Prostate gland (tissue), 2 donors: ENCODE data around the gene PIGM. TPM values are rescaled to one million over a fixed set of nuclear protein-coding genes. Genes with fewer than 3 reads are reported as not detected.

Source experiments
- DNase-seq: peaks from one replicate; pipeline ENCODE4 v3.0.0-alpha.2; 2019; ENCODE audit warnings: low spot score
- H3K27ac ChIP-seq, 2 donors: fragments of 200-600 bp; sonication (generic); 2 replicates each; pipeline ENCODE4 v1.5.1; 2017 to 2019
- H3K27me3 ChIP-seq: fragments of 200-600 bp; sonication (generic); replicated peaks from 2 replicates; pipeline ENCODE4 v1.5.1; 2019; ENCODE audit not compliant: insufficient read depth
- H3K36me3 ChIP-seq, 2 donors: fragments of 200-600 bp; sonication (generic); 1 replicate in 1 of 2; 2 replicates in 1 of 2; pipeline versions ENCODE4 v1.5.1 to v1.8.1; 2017 to 2019
- H3K4me1 ChIP-seq: fragments of 200-600 bp; sonication (generic); replicated peaks from 2 replicates; pipeline ENCODE4 v1.5.1; 2019
- H3K4me3 ChIP-seq, 2 donors: fragments of 200-600 bp; sonication (generic); 2 replicates each; pipeline ENCODE4 v1.5.1; 2017 to 2019
- H3K9me3 ChIP-seq: fragments of 200-600 bp; sonication (generic); 2 replicates; pipeline ENCODE4 v1.5.1; 2017
- CTCF ChIP-seq, 4 experiments: fragments of 200-600 bp in 2 of 4; fragments of 450-650 bp in 2 of 4; sonication (generic) in 2 of 4; IDR thresholded peaks; 1 replicate in 3 of 4; 2 replicates in 1 of 4; pipeline ENCODE4 v1.5.1; 2016 to 2019; ENCODE audit warnings: antibody characterized with exemption in 4 of 4, mild to moderate bottlenecking in 2 of 4, moderate library complexity in 2 of 4
- POLR2A ChIP-seq: fragments of 450-650 bp; IDR thresholded peaks from one replicate; pipeline ENCODE4 v1.6.1; 2016; ENCODE audit warnings: antibody characterized with exemption, mild to moderate bottlenecking
- POLR2AphosphoS5 ChIP-seq: sonication (generic); formaldehyde crosslinking; IDR thresholded peaks from one replicate; pipeline ENCODE4 v1.6.1; 2017; ENCODE audit warnings: antibody characterized with exemption
- WGBS: methylation state at CpG from one replicate; pipeline ENCODE4 v1.1.5; 2018; 5-methylcytosine and 5-hydroxymethylcytosine counted together
- intact Hi-C: fragments of 100-400 bp; cut with DNase I; formaldehyde crosslinking; loops from one replicate; pipeline ENCODE4 v1.14.2; 2022
- total RNA-seq, 2 donors: library from RNA; depleted of rRNA; stranded (reverse); fragments of >200 nt; gene quantifications; one replicate each; pipeline ENCODE4 v1.1.0, GENCODE V29; 2016

Gene PIGM
- total RNA-seq, 2 donors from 2014 or later = 5.9 to 8.4 TPM

- no peak for DNase-seq
- H3K4me3 ChIP-seq = no peak overlapping the region
- TF ChIP-seq POLR2AphosphoS5 (no peak), POLR2A (no peak), CTCF (IDR thresholded peaks at IDR 0.05) (no peak)
- intact Hi-C loops = no loop called here
- no peaks in the 10 kb centered on the region for H3K36me3 ChIP-seq
- H3K4me1 ChIP-seq = no peaks in the 10 kb centered on the region
- WGBS = 63% methylated on average over 1 of the region's 1 CpG
- no peaks in the 10 kb centered on the region for H3K9me3 ChIP-seq
- no peak overlapping the region for H3K27ac ChIP-seq
- H3K27me3 ChIP-seq = no peaks in the 10 kb centered on the region
Observed at GRCh38 chr1:160018900-160019299, 12.9 kb downstream of the PIGM start.

- Histone ChIP-seq H3K27me3 (no peaks in the 10 kb centered on the region), H3K4me3 (no peak overlapping the region), H3K4me1 (no peaks in the 10 kb centered on the region), H3K9me3 (no peaks in the 10 kb centered on the region), H3K36me3 (no peaks in the 10 kb centered on the region), H3K27ac (no peak overlapping the region)
- no peak for TF ChIP-seq POLR2AphosphoS5
- TF ChIP-seq POLR2A = no peak
- TF ChIP-seq CTCF (IDR thresholded peaks at IDR 0.05) = no peak
- DNase-seq = no peak
- 73% methylated on average over 3 of the region's 3 CpGs for WGBS
- intact Hi-C loops = no loop called here
Observed at GRCh38 chr1:160018347-160018746, 13.4 kb downstream of the PIGM start.

GRCh38 chr1:160017592-160017991 is 14.2 kb downstream of the PIGM start:
- no peak for DNase-seq
- TF ChIP-seq POLR2AphosphoS5 (no peak), POLR2A (no peak), CTCF (IDR thresholded peaks at IDR 0.05) (no peak)
- no peak overlapping the region for H3K27ac ChIP-seq
- intact Hi-C loops = no loop called here
- WGBS = 72% methylated on average over 1 of the region's 1 CpG
- no peaks in the 10 kb centered on the region for H3K9me3 ChIP-seq
- H3K36me3 ChIP-seq = no peaks in the 10 kb centered on the region
- H3K4me3 ChIP-seq = no peak overlapping the region
- no peaks in the 10 kb centered on the region for H3K4me1 ChIP-seq
- no peaks in the 10 kb centered on the region for H3K27me3 ChIP-seq

- Histone ChIP-seq H3K27me3 (no peaks in the 10 kb centered on the region), H3K4me1 (no peaks in the 10 kb centered on the region), H3K4me3 (no peak overlapping the region), H3K27ac (no peak overlapping the region), H3K9me3 (no peaks in the 10 kb centered on the region), H3K36me3 (no peaks in the 10 kb centered on the region)
- intact Hi-C loops = no loop called here
- no peak for DNase-seq
- WGBS = 82% methylated on average over 3 of the region's 3 CpGs
- TF ChIP-seq POLR2AphosphoS5 = no peak
- no peak for TF ChIP-seq CTCF (IDR thresholded peaks at IDR 0.05)
- no peak for TF ChIP-seq POLR2A
Observed at GRCh38 chr1:160011781-160012180, 20.0 kb downstream of the PIGM start.

- no peaks in the 10 kb centered on the region for H3K9me3 ChIP-seq
- no peaks in the 10 kb centered on the region for H3K36me3 ChIP-seq
- WGBS = 48% methylated on average over 2 of the region's 2 CpGs
- DNase-seq = no peak
- no peak overlapping the region for H3K4me3 ChIP-seq
- no peak overlapping the region for H3K27ac ChIP-seq
- intact Hi-C loops = loop anchor here (10.0 kb wide), 1 partner anchor 225 kb away; the partner anchor contains the start of gene DUSP23
- no peak for TF ChIP-seq POLR2AphosphoS5
- no peak for TF ChIP-seq CTCF (IDR thresholded peaks at IDR 0.05)
- TF ChIP-seq POLR2A = no peak
- no peaks in the 10 kb centered on the region for H3K27me3 ChIP-seq
- no peaks in the 10 kb centered on the region for H3K4me1 ChIP-seq
Observed at GRCh38 chr1:160009801-160010200, 22.0 kb downstream of the PIGM start.
